GM23338 (cell line): ENCODE measurements around the gene AVP. TPM values are rescaled to one million over a fixed set of nuclear protein-coding genes. Genes with fewer than 3 reads are reported as not detected.

Experiments
- ATAC-seq: fragments of 200-7000 bp; cut with Tn5 transposase; 3 replicates; pipeline ENCODE4 v1.9.1; 2020
- DNase-seq: peaks from one replicate; pipeline ENCODE4 v3.0.0-alpha.2; 2015; ENCODE audit warnings: low spot score
- H2AFZ ChIP-seq: fragments of 200-600 bp; sonication (generic); 2 replicates; pipeline ENCODE4 v1.8.0; 2016; ENCODE audit warnings: antibody characterized with exemption, mild to moderate bottlenecking, moderate library complexity
- H3F3A ChIP-seq: fragments of 200-600 bp; sonication (generic); replicated peaks from 2 replicates; pipeline ENCODE4 v1.8.0; 2017; ENCODE audit warnings: antibody characterized with exemption, mixed run types, low read depth
- H3K27ac ChIP-seq: fragments of 200-600 bp; sonication (generic); 2 replicates; pipeline ENCODE4 v1.6.1; 2016; ENCODE audit warnings: low read depth
- H3K27me3 ChIP-seq: fragments of 200-600 bp; sonication (generic); 2 replicates; pipeline ENCODE4 v1.8.0; 2016; ENCODE audit warnings: mild to moderate bottlenecking, mixed run types, moderate library complexity; ENCODE audit not compliant: insufficient read depth
- H3K36me3 ChIP-seq: fragments of 200-600 bp; sonication (generic); 2 replicates; pipeline ENCODE4 v1.8.0; 2016; ENCODE audit warnings: mild to moderate bottlenecking; ENCODE audit not compliant: insufficient read depth
- H3K4me1 ChIP-seq: fragments of 200-600 bp; sonication (generic); 2 replicates; pipeline ENCODE4 v1.8.0; 2016; ENCODE audit warnings: mild to moderate bottlenecking, moderate library complexity; ENCODE audit not compliant: insufficient read depth
- H3K4me2 ChIP-seq: fragments of 200-600 bp; sonication (generic); 2 replicates; pipeline ENCODE4 v1.7.1; 2017; ENCODE audit warnings: mixed run types
- H3K4me3 ChIP-seq: fragments of 200-600 bp; sonication (generic); 2 replicates; pipeline ENCODE4 v1.6.1; 2016; ENCODE audit warnings: mixed run types
- H3K79me2 ChIP-seq: fragments of 200-600 bp; sonication (generic); replicated peaks from 2 replicates; pipeline ENCODE4 v1.8.0; 2017; ENCODE audit warnings: mild to moderate bottlenecking; ENCODE audit not compliant: insufficient read depth
- H3K9me2 ChIP-seq: fragments of 200-600 bp; sonication (generic); 2 replicates; pipeline ENCODE4 v1.8.0; 2017; ENCODE audit not compliant: insufficient read depth
- H4K20me1 ChIP-seq: fragments of 200-600 bp; sonication (generic); replicated peaks from 2 replicates; pipeline ENCODE4 v1.8.0; 2017; ENCODE audit warnings: mild to moderate bottlenecking; ENCODE audit not compliant: insufficient read depth
- H3K27ac Mint-ChIP-seq: 2 replicates; pipeline ENCODE4 v1.8.0; 2020; ENCODE audit warnings: inconsistent platforms, mild to moderate bottlenecking, moderate library complexity, mixed read lengths
- H3K27me3 Mint-ChIP-seq: 3 replicates; pipeline ENCODE4 v1.8.0; 2022; ENCODE audit warnings: low read depth, mild to moderate bottlenecking, moderate library complexity, mixed read lengths, inconsistent platforms; ENCODE audit not compliant: insufficient read depth, poor library complexity
- H3K36me3 Mint-ChIP-seq: 3 replicates; pipeline ENCODE4 v1.8.0; 2021; ENCODE audit warnings: low read depth, mild to moderate bottlenecking, inconsistent platforms, moderate library complexity, mixed read lengths
- H3K4me1 Mint-ChIP-seq: 3 replicates; pipeline ENCODE4 v1.8.0; 2020; ENCODE audit warnings: mild to moderate bottlenecking, inconsistent platforms, mixed read lengths
- H3K4me3 Mint-ChIP-seq: 3 replicates; pipeline ENCODE4 v1.8.0; 2021; ENCODE audit warnings: moderate library complexity, mild to moderate bottlenecking, inconsistent platforms, mixed read lengths
- H3K9me3 Mint-ChIP-seq: 3 replicates; pipeline ENCODE4 v1.8.0; 2020; ENCODE audit warnings: moderate library complexity, mild to moderate bottlenecking, inconsistent platforms, mixed read lengths
- CREB1 ChIP-seq: fragments of 250-450 bp; sonication (Bioruptor Pico); IDR thresholded peaks from 2 replicates; pipeline ENCODE4 v1.5.0; 2020; ENCODE audit warnings: low read depth, mild to moderate bottlenecking, moderate library complexity
- EZH2 ChIP-seq: fragments of 200-600 bp; sonication (generic); IDR thresholded peaks from one replicate; pipeline ENCODE4 v1.8.0; 2017; ENCODE audit warnings: antibody characterized with exemption, mild to moderate bottlenecking, low read depth; ENCODE audit not compliant: unreplicated experiment
- EZH2phosphoT487 ChIP-seq: fragments of 200-600 bp; sonication (generic); IDR thresholded peaks from one replicate; pipeline ENCODE4 v1.8.1; 2018; ENCODE audit warnings: antibody characterized with exemption; ENCODE audit not compliant: unreplicated experiment
- NANOG ChIP-seq: IDR thresholded peaks from 2 replicates; pipeline ENCODE4 v1.6.1; 2016; ENCODE audit warnings: antibody characterized with exemption, borderline replicate concordance
- REST ChIP-seq: IDR thresholded peaks from one replicate; pipeline ENCODE4 v1.6.1; 2018; ENCODE audit warnings: antibody characterized with exemption; ENCODE audit not compliant: unreplicated experiment
- STAT1 ChIP-seq: IDR thresholded peaks from one replicate; pipeline ENCODE4 v1.6.1; 2016; ENCODE audit warnings: antibody characterized with exemption; ENCODE audit not compliant: unreplicated experiment
- ZNF114 ChIP-seq: fragments of 250-450 bp; sonication (Bioruptor Pico); IDR thresholded peaks from 2 replicates; pipeline ENCODE4 v1.5.0; 2020; ENCODE audit warnings: mild to moderate bottlenecking, moderate library complexity
- ZNF331 ChIP-seq: fragments of 250-450 bp; sonication (Bioruptor Pico); IDR thresholded peaks from 2 replicates; pipeline ENCODE4 v1.5.0; 2020; ENCODE audit warnings: low read depth, mild to moderate bottlenecking, moderate library complexity
- ZNF462 ChIP-seq: fragments of 250-450 bp; sonication (Bioruptor Pico); IDR thresholded peaks from 2 replicates; pipeline ENCODE4 v1.5.0; 2020; ENCODE audit warnings: mild to moderate bottlenecking, moderate library complexity
- polyA plus RNA-seq: library from polyadenylated mRNA; unstranded; fragments of >200 nt; fragmentation: Nextera tagmentation; extraction: Ambion mirVana; gene quantifications from 2 replicates; pipeline ENCODE4 v1.2.1, GENCODE V29; 2016
- total RNA-seq: library from RNA; depleted of rRNA; stranded (reverse); fragments of >200 nt; shearing (Covaris generic); gene quantifications from 2 replicates; pipeline ENCODE4 v1.2.3, GENCODE V29; 2014
- TF ChIP-seq, protein P1 (sequence below): IDR thresholded peaks from 2 replicates; pipeline ENCODE4 v1.6.1; 2016; ENCODE audit warnings: antibody characterized with exemption
- TF ChIP-seq, protein P2 (sequence below), 2 experiments: fragments of 200-600 bp in 1 of 2; sonication (generic) in 1 of 2; conservative IDR thresholded peaks; 2 replicates each; pipeline versions ENCODE4 v1.5.1 to v1.6.1; 2016 to 2017; ENCODE audit warnings: antibody characterized with exemption in 2 of 2, low read depth in 2 of 2, mild to moderate bottlenecking in 2 of 2, moderate library complexity in 1 of 2

The AVP gene
- total and polyA plus RNA-seq, 2 experiments from 2014 or later = 0.60 TPM; not detected in 1

- Histone ChIP-seq H3K27me3 (peaks cover 44% of the 10 kb centered on the region), H3K79me2 (no peaks in the 10 kb centered on the region), H3K36me3 (no peaks in the 10 kb centered on the region), H3F3A (no peaks in the 10 kb centered on the region), H4K20me1 (no peaks in the 10 kb centered on the region), H2AFZ (no peak overlapping the region), H3K9me2 (no peaks in the 10 kb centered on the region), H3K4me1 (peaks cover 4% of the 10 kb centered on the region; the same call in 1 of the 2 replicates), H3K4me3 (no peak overlapping the region), H3K27ac (no peak overlapping the region), H3K4me2 (no peak overlapping the region)
- Mint-ChIP-seq H3K9me3 (no peaks in the 10 kb centered on the region), H3K27me3 (peaks cover 43% of the 10 kb centered on the region), H3K36me3 (no peaks in the 10 kb centered on the region), H3K4me1 (peaks cover 3% of the 10 kb centered on the region; the same call in 1 of the 3 replicates), H3K27ac (no peak overlapping the region), H3K4me3 (no peak overlapping the region)
- TF ChIP-seq, protein P1, sequence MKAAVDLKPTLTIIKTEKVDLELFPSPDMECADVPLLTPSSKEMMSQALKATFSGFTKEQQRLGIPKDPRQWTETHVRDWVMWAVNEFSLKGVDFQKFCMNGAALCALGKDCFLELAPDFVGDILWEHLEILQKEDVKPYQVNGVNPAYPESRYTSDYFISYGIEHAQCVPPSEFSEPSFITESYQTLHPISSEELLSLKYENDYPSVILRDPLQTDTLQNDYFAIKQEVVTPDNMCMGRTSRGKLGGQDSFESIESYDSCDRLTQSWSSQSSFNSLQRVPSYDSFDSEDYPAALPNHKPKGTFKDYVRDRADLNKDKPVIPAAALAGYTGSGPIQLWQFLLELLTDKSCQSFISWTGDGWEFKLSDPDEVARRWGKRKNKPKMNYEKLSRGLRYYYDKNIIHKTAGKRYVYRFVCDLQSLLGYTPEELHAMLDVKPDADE = no peak
- TF ChIP-seq, protein P2, sequence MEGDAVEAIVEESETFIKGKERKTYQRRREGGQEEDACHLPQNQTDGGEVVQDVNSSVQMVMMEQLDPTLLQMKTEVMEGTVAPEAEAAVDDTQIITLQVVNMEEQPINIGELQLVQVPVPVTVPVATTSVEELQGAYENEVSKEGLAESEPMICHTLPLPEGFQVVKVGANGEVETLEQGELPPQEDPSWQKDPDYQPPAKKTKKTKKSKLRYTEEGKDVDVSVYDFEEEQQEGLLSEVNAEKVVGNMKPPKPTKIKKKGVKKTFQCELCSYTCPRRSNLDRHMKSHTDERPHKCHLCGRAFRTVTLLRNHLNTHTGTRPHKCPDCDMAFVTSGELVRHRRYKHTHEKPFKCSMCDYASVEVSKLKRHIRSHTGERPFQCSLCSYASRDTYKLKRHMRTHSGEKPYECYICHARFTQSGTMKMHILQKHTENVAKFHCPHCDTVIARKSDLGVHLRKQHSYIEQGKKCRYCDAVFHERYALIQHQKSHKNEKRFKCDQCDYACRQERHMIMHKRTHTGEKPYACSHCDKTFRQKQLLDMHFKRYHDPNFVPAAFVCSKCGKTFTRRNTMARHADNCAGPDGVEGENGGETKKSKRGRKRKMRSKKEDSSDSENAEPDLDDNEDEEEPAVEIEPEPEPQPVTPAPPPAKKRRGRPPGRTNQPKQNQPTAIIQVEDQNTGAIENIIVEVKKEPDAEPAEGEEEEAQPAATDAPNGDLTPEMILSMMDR (conservative IDR thresholded peaks at IDR 0.05; ENCODE audit: low read depth in 2 of 2) = no peak
- no peak for TF ChIP-seq EZH2
- no peak for TF ChIP-seq ZNF331 (CRISPR knock-in tag)
- TF ChIP-seq ZNF114 (CRISPR knock-in tag) = no peak
- TF ChIP-seq NANOG = no peak
- no peak for TF ChIP-seq EZH2phosphoT487
- TF ChIP-seq REST = no peak
- TF ChIP-seq ZNF462 (CRISPR knock-in tag) = no peak
- TF ChIP-seq STAT1 = no peak
- no peak for TF ChIP-seq CREB1 (CRISPR knock-in tag)
- DNase-seq (no peak), ATAC-seq (no peak)
These were observed 1.1 kb upstream of the AVP start for GRCh38 chr20:3085571-3086072.
